Stimulated activated CD4-positive, alpha-beta T cell treated with anti-CD3 and anti-CD28 coated beads, Interleukin-12 subunit alpha, Interleukin-12 subunit beta, amount 100 ng/mL, for 48 hours (primary cell): ENCODE data around the gene PTGDS.

Experiments used
- DNase-seq, 3 donors: peaks; one replicate each; pipeline ENCODE4 v3.0.0-alpha.2; 2020; ENCODE audit warnings: low read depth in 2 of 3, low spot score in 1 of 3

PTGDS gene

DNA sequence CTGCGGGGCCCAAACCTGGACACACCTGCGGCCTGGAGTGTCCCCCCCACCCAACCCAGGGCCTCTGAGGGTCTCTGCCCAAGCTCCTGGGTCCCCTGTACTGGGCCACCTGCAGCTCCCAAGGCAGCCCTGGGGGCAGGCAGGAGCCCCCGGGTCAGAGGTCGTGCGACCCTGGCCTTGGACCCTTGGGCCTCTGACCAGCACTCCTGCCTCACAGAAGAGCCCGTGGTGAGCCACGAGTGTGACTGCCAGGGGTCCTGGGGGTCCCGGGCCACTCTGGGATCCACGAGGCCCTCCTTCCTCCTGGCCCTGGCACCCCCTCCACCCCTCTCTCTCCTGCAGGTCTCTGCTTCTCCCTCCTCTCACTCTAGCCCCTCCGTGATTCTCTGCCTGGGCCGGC, 5.0 kb upstream of the PTGDS start:
- DNase-seq, result no peak

DNA sequence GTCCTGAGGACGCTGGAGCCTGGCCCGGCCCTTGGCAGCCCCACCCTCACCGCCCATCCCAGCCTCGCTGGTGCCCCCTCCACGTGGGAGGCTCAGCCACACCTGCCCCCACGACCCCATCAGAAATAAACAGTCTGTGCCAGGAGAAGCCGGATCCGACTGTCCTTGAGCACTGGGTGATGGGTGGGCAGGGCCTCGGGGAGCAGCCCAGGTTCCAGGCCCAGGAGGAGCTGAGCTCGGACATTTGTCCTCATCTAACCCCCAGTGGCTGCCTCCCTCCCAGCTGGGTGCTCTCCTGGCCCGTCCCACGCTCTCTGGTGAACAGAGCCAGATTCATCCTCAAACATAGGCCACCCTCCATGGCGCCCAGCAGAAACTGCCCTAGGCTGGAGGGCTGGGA, 4.6 kb upstream of the PTGDS start:
- no peak for DNase-seq

DNA sequence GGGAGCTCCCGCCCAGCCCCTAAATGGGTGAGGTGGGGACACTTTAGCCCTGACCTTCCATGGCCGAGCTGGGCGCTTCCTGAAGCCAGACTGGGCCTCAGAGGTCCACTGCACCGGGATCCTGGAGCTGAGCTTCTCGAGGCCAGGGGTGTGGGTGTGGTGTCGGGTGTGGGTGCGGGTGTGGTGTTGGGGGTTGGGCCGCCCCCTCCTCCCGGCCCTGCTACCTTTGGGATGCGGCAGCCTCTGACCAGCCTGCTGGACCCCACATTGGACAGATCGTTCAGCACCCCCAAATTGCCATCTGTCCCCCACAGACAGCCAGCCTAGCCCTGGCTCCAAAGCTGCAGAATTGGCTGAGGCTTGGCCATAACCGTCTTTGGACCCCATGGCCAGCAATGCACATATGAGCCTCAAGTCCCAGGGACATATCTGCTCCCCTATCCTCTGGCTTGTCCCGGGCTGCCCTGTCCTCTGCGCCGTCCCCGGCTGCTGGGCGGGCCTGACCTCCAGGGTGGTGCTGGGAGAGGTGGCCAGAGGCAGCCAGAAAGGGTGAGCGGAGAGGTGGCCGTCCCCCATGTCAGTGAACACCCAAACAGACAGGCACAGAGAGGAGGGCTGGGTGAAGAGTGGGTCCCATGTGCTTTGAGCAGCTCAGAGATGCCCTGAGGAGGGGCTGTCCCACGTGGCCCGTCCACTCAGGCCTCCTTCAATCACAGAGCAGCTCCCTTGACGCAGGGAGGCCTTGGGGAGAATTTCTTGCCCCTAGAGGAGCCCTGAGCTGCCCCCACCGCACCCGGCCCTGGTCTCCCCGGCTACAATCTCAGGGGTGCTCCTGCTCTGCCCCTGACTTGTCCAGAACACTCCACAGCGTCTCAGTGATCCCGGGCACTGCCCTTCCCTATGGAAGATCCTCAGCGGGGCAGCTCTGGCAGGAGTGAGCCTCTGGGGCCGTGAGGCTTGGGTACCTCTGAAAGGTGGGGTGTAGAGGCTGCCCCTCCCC, 3.4 kb upstream of the PTGDS start:
- DNase-seq, result no peak

DNA sequence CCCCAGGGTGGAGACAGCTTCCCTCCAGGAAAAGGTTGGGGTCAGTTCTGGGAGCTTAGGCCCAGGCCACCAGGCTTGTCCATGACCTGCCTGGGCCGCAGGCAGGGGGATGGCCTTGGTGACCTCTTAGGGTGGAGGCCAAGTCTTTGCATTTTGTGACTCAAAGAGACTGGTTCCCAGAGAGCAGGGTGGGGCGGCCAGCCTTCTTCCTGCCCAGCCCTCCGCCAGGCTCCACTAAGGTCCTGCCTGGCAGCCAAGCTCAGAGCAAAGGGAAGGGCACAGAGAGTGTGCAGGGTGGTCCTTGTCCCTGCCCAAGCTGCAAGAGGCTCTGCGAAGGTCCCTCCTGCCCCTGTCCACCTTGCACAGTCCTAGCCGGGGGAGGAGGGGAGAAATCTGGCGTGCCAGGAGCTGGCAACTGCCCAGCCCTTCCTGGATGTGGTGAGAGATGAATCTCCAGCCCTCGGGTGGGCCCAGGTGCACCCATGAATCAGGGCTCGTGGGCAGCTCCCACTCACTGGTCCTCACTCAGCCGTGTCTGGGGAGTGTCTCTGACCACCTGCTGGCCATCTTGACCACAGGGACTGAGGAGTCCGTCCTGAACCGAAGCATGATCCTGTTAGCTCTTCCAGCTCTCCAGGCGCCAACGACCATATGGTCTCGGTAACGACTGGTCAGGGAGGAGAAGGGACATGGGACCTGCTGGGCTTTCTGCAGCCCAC, 2.3 kb upstream of the PTGDS start:
- no peak for DNase-seq

DNA sequence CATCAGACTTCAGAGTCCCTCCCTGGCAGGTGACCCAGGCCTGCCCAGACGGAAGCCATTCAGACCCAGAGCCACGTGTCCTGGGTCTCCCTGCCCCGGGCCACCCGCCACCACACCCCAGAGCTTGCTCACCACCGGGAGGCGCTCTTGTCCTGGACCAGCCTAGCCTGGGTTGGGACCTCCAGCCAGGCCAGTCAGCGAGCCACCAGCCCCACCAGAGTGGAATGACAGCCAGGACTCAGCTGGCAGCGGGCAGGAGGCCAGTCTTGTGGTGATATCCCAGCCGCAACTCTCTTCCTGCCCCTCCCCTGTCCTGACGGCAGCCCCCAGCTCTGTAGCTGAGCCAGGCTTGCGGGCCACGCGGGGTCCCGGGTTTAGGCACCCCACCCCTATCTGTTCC, 1.7 kb upstream of the PTGDS start:
- DNase-seq, result peak in 1 of 3 donors; percentile 27

DNA sequence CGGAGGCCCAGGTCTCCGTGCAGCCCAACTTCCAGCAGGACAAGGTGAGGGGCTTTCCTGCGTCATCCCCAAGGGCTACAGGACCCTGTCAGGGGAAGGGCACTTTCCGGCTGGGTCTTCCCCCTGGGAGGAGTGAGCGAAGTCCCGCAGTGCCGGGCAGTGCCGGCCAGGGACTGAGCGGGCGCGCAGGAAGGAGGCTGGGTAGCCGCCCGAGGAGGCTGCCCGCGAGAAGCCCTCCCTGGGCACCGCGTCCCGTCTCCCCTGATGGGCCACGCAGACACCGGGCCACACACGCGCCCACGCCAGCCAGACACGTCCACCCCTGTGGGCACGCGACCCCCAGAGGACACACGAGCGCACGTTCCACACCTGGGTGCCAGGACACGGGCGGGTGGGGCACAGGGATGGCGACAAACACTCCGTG, 357 bp downstream of the PTGDS start:
- no peak for DNase-seq

DNA sequence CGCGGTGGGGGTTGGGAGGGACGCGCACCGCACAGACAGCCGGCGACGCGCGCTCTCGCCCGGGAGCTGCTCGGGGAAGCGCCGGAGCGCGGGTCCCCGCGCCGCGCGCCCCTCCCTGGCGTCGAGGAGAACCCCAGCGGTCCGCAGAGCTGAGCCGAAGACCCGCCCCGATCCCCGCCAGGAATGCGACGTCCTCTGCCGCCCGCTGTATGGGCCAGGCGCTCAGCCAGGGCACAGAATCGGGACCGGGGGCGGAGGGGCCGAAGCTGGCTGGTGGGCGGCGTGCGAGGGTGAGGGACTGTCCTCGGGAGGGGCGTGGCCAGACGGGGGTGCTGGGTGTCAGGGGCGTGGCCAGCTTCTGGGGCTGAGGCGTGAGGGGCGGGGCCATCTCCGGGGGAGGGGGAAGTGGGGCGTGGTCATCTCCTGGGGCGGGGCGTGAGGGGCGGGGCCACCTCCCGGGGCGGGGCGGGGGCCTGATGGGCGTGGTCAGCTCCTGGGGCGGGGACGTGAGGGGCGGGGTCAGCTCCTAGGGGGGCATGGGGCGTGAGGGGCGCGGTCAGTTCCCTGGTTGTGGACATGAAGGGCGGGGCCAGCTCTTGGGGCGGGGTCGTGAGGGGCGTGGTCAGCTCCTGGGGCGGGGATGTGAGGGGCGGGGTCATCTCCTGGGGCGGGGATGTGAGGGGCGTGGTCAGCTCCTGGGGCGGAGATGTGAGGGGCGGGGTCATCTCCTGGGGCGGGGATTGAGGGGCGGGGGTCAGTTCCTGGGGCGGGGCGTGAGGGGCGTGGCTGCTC, 965 bp downstream of the PTGDS start:
- peak; percentile 48 to 57 (median 53) for DNase-seq

DNA sequence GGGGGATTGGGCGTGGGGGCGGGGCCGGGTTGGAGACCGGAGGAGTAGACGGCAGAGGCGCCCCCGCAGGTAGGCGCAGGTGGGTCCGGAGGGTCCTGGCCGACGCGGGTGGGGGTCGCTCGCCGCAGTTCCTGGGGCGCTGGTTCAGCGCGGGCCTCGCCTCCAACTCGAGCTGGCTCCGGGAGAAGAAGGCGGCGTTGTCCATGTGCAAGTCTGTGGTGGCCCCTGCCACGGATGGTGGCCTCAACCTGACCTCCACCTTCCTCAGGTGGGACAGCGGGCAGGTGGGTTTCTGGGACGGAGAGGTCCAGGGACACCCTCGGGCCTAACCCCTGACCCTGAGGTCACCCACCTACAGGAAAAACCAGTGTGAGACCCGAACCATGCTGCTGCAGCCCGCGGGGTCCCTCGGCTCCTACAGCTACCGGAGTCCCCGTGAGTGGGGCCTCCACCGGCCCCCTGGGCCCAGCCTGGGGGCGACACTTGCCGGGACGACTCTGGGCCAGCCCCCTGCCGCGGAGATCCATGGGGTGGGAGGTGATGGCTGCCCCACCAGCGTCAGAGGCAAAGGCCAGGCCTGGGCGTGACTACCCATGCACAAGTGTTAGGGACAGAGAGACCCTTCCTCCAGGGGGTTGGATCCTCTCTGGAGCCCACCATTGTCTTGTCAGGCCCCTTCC, 1.7 kb downstream of the PTGDS start:
- DNase-seq, result no peak

DNA sequence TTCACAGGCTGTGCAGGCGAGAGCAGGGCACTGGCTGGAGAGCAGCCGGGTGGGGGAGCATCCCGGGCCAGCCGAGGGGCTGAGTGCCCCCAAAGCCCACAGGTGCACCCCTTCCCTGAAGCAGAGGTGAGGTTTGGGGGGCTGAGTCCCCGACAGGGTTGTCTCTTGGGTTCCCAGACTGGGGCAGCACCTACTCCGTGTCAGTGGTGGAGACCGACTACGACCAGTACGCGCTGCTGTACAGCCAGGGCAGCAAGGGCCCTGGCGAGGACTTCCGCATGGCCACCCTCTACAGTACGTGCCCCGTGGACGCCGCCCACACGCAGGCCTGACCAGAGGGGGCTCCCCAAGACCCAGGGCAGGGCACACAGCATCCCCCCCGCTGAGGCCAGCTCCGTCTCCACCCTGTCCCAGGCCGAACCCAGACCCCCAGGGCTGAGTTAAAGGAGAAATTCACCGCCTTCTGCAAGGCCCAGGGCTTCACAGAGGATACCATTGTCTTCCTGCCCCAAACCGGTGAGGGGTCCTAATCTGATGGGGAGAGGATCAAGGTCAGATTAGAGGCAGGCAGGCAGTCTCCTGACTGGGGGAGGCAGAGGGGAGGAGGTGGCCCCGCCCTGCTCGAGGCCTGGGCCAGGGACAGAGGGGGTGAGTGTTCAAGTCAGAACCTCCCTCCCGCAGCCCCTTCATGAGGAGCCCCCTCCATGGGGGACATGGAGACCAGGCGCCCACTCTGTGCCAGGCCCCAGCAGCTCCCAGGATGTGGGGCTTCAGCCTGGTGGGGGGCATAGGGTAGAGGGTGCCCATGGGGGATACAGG, 2.7 kb downstream of the PTGDS start:
- no peak for DNase-seq

DNA sequence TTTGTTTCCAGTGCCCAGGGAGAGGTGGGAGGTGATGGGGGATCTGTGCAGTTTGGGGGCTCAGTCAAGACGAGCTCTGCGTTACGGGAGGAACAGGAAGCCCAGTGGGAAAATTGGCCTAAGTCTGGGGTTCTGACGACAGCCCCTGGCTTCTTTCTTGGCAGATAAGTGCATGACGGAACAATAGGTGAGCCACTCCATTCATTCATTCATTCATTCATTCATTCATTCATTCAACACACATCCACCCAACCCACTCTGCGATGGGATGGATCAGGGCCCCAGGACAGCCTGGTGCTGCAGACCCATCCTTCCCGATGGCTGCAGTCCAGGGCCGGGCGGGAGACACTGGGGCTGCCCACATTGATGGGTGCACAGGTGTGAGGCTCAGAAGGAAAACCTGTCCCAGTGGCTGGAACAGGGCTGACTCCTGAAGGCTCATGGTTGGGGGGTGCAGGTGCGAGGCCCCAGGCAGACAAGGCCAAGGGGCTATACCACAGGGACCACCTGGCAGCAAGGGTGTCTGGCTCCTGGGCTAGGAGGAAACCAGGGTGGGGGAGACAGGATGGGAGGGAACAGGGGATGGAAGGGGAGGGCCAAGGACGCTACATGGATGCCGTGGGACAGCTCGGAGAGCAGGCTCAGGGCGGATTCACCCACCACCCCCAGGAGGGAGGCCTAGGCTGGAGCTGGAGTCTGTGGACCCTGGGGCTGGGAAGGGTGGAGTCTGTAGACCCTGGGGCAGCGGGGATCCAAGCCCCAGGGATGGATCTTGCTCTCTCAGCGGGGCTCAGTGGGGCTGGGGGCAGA, 3.6 kb downstream of the PTGDS start:
- DNase-seq, result no peak

DNA sequence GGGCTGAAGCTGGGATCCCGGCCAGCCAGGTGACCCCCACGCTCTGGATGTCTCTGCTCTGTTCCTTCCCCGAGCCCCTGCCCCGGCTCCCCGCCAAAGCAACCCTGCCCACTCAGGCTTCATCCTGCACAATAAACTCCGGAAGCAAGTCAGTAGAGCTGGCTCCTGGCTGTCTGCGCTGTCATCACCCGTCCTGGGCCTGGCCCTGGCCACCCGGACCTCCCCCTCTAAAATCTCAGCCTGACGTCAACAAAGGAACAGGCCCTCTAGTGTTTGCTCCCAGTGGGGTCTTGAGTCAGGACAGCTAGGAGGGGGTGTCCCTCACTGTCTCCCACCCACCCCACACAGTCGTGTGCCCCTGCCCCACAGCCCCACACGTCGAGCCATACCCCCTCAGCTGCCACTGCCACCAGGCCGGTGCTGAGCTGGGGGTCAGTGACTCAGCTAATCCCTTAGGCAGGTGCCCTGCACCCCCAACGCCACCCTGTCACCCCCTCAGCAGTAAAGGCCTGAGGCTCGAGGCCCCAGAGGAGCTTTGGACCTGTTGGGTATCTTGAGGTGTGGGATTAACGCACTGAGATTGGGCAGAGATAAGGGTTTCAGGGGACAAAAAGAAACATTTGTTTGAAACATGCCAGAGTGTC, 4.4 kb downstream of the PTGDS start:
- no peak for DNase-seq

DNA sequence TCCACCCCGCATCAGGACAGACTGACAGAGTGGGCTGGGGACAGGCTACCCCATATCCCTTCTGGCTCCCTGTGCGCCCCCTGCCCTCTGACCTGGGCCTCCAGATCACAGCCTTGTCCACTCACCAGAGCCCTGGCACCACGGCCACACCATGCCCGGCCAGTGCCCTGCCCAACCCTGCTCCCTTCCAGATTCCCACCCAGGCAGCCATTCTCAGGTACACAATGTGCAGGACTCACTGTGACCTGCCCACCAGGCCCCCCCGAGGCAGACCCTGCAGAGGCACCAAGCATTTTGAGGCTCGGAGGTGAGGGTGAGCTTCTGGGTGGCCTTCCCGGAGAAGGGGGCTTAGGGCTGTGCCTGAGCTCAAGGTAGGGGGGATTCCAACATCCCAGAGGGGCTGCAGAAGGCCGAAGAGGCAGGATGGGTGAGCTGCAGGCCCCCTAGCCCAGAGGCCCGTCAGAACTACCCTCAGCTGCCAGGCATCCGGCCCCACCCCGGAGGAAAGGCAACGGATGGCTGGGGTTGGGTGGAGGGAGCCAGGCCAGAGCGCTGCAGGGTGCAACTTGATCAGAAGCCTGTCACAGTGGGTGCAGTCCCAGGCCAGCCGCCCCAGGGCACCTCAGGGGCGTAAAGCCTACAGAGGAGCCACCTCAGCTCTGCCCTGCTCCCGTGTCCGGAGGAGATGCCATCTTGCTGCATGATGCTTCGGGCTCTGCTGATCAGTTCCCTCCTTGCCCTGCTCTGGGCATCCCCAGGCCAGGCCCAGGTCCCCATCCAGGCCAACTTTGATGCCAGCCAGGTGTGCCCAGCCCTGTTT, 5.1 kb downstream of the PTGDS start, which contains the start of gene LCNL1:
TSS of gene LCNL1 (plus strand) at position 762 of the 820 bp plus-strand sequence. CDS start 594 bp downstream, outside the sequence.
- DNase-seq, result no peak

DNA sequence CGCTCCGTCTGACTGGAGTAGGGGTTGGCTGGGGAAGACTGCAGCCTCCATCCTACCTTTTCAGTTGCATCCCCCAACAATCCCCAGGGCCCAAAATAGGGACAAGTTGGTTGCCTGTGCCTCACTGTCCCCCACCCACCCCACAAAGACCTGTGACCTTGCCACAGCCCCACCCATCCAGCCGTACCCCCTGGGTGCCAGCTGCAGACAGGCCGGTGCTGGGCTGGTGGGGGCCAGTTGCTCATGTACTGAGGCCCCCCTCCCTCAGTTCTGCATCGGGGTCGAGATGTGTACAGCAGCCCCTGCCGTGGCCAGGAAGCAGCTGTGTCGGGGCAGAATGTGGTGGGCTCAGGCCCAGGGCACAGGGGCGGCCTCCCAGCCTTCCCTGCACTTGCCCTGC, 5.9 kb downstream of the PTGDS start:
- DNase-seq, result no peak

DNA sequence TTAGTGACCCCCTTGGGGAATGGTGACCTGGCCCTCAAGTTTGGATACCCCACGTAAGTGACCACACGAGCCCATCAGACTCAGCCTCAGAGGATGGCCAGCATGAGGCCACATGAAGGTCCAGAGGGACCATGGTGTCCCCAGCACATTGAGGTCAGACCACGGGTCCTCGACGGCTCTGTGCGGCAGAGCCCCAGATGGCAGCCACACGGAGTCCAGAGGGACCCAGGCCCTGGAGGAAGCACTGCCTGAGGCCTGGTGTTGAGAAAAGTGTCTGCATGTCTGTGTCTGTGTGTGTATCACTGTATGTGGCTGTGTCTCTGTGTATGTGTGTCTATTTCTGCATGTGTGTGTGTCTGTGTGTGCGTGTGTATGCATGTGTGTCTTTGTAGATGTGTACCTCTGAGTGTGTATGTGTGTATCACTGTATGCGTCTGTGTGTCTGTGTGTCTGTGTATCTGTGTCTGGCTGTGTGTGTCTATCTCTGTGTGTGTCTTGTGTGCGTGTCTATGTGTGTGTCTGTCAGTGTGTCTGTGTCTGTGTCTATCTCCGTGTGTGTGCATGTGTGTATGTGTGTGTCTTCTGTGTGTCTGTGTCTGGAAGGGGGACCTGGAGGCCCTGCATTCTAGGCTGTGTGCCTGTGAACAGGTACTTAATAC, 6.5 kb downstream of the PTGDS start:
- DNase-seq, result no peak

DNA sequence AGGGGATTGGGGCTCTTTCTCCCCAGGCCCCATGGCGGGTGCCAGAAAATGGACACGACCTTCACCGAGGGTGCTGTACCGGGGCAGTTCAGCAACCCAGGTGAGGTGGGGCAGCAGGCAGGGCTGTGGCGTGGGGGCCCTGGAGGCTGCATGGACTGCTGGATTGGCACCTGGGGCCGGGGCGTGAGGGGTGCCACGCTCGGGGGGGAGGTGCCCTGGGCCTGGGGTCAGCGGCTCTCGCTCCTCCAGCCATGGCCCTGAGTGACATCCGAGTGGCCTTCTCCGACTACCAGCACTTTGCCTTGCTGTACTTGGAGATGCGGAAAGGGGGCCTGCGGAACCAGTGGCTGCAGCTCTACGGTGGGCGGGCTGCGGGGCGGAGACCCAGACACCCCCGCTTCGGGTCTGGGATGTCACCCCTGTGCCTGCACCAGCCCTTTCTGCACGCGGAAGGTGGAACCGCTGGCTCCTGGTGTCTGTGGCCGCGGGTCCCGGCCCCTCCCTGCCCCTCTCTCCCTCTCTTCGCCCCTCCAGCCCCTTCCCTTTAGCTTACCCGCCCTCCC, 7.2 kb downstream of the PTGDS start:
- no peak for DNase-seq

DNA sequence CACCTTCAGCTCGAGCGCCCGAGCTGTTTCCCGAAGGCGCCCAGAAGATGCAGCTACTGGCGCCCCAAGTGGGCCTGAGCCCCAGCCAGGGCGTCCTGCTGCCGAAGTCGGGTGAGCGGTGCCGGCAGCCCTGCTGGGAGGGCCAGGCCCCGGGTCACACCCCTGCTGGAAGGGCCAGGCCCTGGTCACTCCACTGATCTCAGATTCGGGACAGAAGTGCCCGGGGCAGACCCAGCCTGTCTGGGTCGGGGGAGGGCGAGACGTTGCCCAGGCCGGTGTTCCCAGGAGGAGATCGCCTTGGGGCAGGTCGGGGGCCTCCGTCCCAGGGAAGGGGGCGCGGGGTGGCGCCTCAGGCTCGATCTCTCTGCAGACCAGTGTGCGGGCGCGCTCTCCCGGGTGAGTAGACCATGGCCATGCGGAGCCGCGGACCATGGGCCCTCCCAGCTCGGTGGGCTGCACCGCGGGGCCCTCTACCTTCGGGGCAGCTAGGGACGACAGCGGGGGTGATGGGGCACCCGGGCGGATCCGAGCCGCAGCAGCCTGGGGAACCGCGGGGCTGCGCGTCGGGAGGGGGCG, 7.8 kb downstream of the PTGDS start:
- DNase-seq, result no peak

DNA sequence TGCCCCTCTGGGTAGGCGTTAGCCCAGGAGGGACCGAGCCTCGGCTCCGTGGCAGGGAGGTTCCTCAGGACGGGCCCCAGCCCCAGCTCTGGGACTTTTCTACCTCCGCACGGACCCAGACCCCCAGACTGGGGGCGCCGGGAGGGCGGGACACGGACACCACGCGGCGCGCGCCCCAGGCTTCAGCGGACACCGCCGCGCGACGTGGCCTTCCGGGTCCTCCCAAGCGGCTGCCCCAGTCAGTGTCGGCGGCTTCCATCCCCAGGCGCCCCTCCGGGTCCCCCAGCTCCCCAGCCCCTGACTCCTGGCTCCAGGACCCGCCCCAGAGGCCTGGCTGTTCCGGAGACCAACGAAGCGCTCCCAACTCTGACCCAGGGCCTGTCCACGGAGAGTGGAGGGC, 8.5 kb downstream of the PTGDS start:
- no peak for DNase-seq
